GM10248 (cell line): Measurements from ENCODE around the gene COQ2.

Source experiments
- CTCF ChIA-PET: fragments of 300-600 bp; sonication (Branson Sonifier 250); formaldehyde crosslinking; extraction: SDS; loops from one replicate; lab custom pipeline; 2021; ENCODE audit warnings: antibody characterized with exemption; lab: Yijun Ruan, JAX
- POLR2A ChIA-PET: fragments of 350-650 bp; sonication (Branson Sonifier 250); formaldehyde crosslinking; extraction: SDS; loops from one replicate; lab custom pipeline; 2020; ENCODE audit warnings: antibody characterized with exemption; lab: Yijun Ruan, JAX
- DNase-seq: peaks from one replicate; pipeline ENCODE4 v3.0.0; 2012; ENCODE audit errors: extremely low spot score
- TF ChIP-seq, protein P1 (sequence below): IDR thresholded peaks from 2 replicates; pipeline ENCODE4 v1.5.1; 2012; ENCODE audit warnings: mild to moderate bottlenecking, low read depth; ENCODE audit errors: extremely low read depth, missing control alignments, control extremely low read depth

The COQ2 gene

DNA sequence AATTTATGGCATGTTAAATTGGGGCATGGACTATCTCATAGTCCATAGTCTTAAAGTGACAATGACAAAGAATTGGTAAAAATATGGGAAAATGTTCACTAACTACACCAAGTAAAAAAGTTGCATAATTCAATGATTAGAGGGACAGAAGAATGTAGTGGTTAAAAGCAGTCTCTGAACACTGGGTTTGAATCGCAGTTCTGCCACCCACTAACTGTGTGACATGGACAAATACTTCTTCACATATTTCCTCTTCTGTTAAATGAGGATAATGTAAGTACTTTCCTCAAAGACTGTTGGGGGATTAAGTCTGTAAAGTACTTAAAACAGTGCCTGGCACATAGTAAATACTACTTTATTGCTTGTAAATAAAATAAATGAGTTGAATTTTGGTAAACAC, 15.3 kb downstream of the COQ2 start:
- POLR2A ChIA-PET: no interaction called here
- TF ChIP-seq, protein P1, sequence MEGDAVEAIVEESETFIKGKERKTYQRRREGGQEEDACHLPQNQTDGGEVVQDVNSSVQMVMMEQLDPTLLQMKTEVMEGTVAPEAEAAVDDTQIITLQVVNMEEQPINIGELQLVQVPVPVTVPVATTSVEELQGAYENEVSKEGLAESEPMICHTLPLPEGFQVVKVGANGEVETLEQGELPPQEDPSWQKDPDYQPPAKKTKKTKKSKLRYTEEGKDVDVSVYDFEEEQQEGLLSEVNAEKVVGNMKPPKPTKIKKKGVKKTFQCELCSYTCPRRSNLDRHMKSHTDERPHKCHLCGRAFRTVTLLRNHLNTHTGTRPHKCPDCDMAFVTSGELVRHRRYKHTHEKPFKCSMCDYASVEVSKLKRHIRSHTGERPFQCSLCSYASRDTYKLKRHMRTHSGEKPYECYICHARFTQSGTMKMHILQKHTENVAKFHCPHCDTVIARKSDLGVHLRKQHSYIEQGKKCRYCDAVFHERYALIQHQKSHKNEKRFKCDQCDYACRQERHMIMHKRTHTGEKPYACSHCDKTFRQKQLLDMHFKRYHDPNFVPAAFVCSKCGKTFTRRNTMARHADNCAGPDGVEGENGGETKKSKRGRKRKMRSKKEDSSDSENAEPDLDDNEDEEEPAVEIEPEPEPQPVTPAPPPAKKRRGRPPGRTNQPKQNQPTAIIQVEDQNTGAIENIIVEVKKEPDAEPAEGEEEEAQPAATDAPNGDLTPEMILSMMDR: no peak
- CTCF ChIA-PET: interaction anchor here (3.1 kb wide), 1 partner anchor 12 kb away, joined by 18 read pairs; no protein-coding TSS in a partner anchor

GRCh38 chr4:83268491-83268890, 16.1 kb downstream of the COQ2 start:
- CTCF ChIA-PET: interaction anchor here (3.1 to 5.0 kb wide), 2 partner anchors 13 to 16 kb away, joined by 18 to 24 read pairs; no protein-coding TSS in a partner anchor
- POLR2A ChIA-PET: no interaction called here
- DNase-seq: no peak
- TF ChIP-seq, protein P1: no peak

More for the DNA sequence above, 15.3 kb downstream of the COQ2 start:
- no peak for DNase-seq

- ChIA-PET CTCF (interaction anchor here (1.4 to 5.0 kb wide), 3 partner anchors 13 to 15 kb away, joined by 3 to 24 read pairs (median 18); no protein-coding TSS in a partner anchor), POLR2A (no interaction called here)
- TF ChIP-seq, protein P1: no peak
- no peak for DNase-seq
These were observed 16.6 kb downstream of the COQ2 start for GRCh38 chr4:83267830-83268475.

DNA sequence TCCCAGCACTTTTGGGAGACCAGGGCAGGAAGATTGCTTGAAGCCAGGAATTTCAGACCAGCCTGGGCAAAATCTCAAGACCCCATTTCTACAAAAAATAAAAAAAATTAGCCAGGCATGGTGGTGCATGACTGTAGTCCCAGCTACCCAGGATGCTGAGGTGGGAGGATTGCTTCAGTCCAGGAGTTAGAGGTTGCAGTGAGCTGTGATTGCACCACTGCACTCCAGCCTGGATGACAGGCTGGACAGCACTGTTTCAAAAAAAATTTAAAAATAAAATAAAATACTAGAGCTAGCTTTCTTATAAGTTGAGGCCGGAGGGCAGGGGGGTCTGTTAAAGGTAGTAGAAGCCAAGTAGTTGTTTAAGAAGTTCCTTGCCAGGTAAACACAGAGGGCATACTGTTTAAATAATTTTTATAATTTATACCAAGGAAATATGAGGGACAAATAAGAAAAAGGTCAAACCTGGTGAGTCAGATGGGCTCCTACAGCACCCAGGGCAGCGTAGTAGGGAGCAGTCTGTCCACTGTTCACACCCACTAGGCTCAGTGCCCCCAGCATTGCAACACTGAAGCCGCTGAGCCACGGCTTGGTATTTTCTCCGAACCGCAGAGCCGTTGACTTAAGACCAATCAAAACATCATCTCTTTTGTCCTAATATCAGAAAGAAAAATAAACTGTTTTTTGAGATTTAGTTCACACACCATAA, 17.3 kb downstream of the COQ2 start:
- TF ChIP-seq, protein P1: no peak
- ChIA-PET CTCF (interaction anchor here (1.4 to 5.0 kb wide), 3 partner anchors 14 to 16 kb away, joined by 3 to 24 read pairs (median 18); no protein-coding TSS in a partner anchor), POLR2A (no interaction called here)
- DNase-seq: no peak

DNA sequence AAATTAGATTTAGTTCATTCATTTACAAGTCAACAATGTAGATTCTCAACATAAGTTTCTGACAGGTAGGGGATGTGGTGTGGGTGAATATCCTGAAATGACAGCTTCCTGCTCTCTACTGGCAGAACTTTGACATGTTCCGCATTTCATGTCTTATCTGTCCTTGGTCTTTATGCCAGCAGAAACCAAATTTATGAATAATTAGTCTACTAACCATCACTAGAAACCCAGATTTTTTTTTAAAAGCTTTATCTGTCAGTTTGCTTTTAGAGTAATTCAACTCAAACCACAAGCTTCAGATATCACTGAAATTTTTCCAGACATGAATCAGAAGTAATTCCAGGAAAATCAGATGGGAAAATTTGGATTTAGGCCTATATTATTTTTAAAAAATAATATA, 17.9 kb downstream of the COQ2 start:
- ChIA-PET CTCF (interaction anchor here (1.4 to 5.0 kb wide), 4 partner anchors 14 to 192 kb away, joined by 3 to 24 read pairs (median 10); no protein-coding TSS in a partner anchor), POLR2A (interaction anchor here (0.5 kb wide), 1 partner anchor 838 kb away, joined by 4 read pairs; no protein-coding TSS in a partner anchor)
- TF ChIP-seq, protein P1: no peak
- no peak for DNase-seq

- POLR2A ChIA-PET: no interaction called here
- CTCF ChIA-PET: interaction anchor here (4.3 kb wide), 1 partner anchor 18 kb away, joined by 35 read pairs; no protein-coding TSS in a partner anchor
These were observed 21.5 kb downstream of the COQ2 start for GRCh38 chr4:83263106-83263505.

More at GRCh38 chr4:83263106-83263505, 21.5 kb downstream of the COQ2 start:
- TF ChIP-seq, protein P1: no peak
- DNase-seq: no peak
